HepG2 (cell line): Measurements from ENCODE around the gene TGFBI. TPM values are rescaled to one million over a fixed set of nuclear protein-coding genes. Genes with fewer than 3 reads are reported as not detected.

ENCODE experiments used
- PAX8 ChIP-seq: sonication (generic); formaldehyde crosslinking; IDR thresholded peaks from 2 replicates; pipeline ENCODE4 v1.8.0; 2022; ENCODE audit warnings: mild to moderate bottlenecking, missing genetic modification reagents, borderline replicate concordance
- RARG ChIP-seq: sonication (generic); formaldehyde crosslinking; IDR thresholded peaks from 2 replicates; pipeline ENCODE4 v1.4.0; 2020; ENCODE audit warnings: low read depth, mild to moderate bottlenecking, missing genetic modification reagents
- ZNF335 ChIP-seq: sonication (generic); formaldehyde crosslinking; IDR thresholded peaks from 2 replicates; pipeline ENCODE4 v1.4.0; 2020; ENCODE audit warnings: missing genetic modification reagents
- ZNF343 ChIP-seq: sonication (generic); formaldehyde crosslinking; IDR thresholded peaks from 2 replicates; pipeline ENCODE4 v1.4.0; 2020; ENCODE audit warnings: mild to moderate bottlenecking, missing genetic modification reagents
- ZNF430 ChIP-seq: sonication (generic); formaldehyde crosslinking; IDR thresholded peaks from 2 replicates; pipeline ENCODE4 v1.9.0; 2021; ENCODE audit warnings: mild to moderate bottlenecking, missing genetic modification reagents
- ZNF564 ChIP-seq: sonication (generic); formaldehyde crosslinking; IDR thresholded peaks from 2 replicates; pipeline ENCODE4 v1.8.1; 2023; ENCODE audit warnings: mild to moderate bottlenecking, missing genetic modification reagents
- ZNF614 ChIP-seq: IDR thresholded peaks from 2 replicates; pipeline ENCODE4 v1.6.1; 2018; ENCODE audit warnings: missing biosample characterization, missing genetic modification reagents, inconsistent platforms, borderline replicate concordance
- ZNF674 ChIP-seq: sonication (generic); formaldehyde crosslinking; IDR thresholded peaks from 2 replicates; pipeline ENCODE4 v1.5.0; 2020; ENCODE audit warnings: low read depth, mild to moderate bottlenecking, missing genetic modification reagents
- polyA plus RNA-seq, 8 experiments: library from polyadenylated mRNA; depleted of rRNA in 3 of 8; stranded (reverse) in 7 of 8; unstranded in 1 of 8; fragments of >200 nt; fragmentation: Illumina TruSeq in 4 of 8; extraction: Trizol in 4 of 8; gene quantifications; 2 replicates each; pipeline versions ENCODE4 v1.2.1 to v1.2.3, GENCODE V29; 2011 to 2016; ENCODE audit warnings: low read depth in 4 of 8, missing spikeins in 1 of 8, mixed read lengths in 1 of 8; ENCODE audit not compliant: insufficient read depth in 1 of 8
- total RNA-seq, 5 experiments: library from RNA; depleted of rRNA; stranded (reverse); fragments of >200 nt; fragmentation: Illumina TruSeq; extraction: Trizol; gene quantifications; 2 replicates each; pipeline ENCODE4 v1.2.3, GENCODE V29; 2016; ENCODE audit warnings: low read depth in 1 of 5
- TF ChIP-seq, protein P1 (sequence below): sonication (generic); formaldehyde crosslinking; IDR thresholded peaks from 2 replicates; pipeline ENCODE4; 2020; ENCODE audit warnings: missing genetic modification reagents, mild to moderate bottlenecking, borderline replicate concordance
- TF ChIP-seq, protein P2 (sequence below), 2 experiments: IDR thresholded peaks; 2 replicates each; pipeline ENCODE4 v1.6.1; 2011 to 2012; ENCODE audit warnings: low read length in 2 of 2, borderline replicate concordance in 1 of 2, low read depth in 1 of 2, mild to moderate bottlenecking in 1 of 2, moderate library complexity in 1 of 2
- TF ChIP-seq, protein P3 (sequence below), 2 experiments: fragments of 450-650 bp in 1 of 2; sonication (generic) in 1 of 2; formaldehyde crosslinking; IDR thresholded peaks; 2 replicates each; pipeline versions ENCODE4 v1.5.0 to v1.8.0; 2020 to 2022; ENCODE audit warnings: mild to moderate bottlenecking in 1 of 2, missing genetic modification reagents in 1 of 2
- TF ChIP-seq, protein P4 (sequence below): sonication (generic); formaldehyde crosslinking; IDR thresholded peaks from 2 replicates; pipeline ENCODE4 v1.4.0; 2020; ENCODE audit warnings: missing genetic modification reagents

Gene TGFBI
- total and polyA plus RNA-seq, 2 of the 13 experiments (the other 11 are each of a cell fraction or from before 2014, with no cell fraction given), result 275 to 457 TPM

DNA sequence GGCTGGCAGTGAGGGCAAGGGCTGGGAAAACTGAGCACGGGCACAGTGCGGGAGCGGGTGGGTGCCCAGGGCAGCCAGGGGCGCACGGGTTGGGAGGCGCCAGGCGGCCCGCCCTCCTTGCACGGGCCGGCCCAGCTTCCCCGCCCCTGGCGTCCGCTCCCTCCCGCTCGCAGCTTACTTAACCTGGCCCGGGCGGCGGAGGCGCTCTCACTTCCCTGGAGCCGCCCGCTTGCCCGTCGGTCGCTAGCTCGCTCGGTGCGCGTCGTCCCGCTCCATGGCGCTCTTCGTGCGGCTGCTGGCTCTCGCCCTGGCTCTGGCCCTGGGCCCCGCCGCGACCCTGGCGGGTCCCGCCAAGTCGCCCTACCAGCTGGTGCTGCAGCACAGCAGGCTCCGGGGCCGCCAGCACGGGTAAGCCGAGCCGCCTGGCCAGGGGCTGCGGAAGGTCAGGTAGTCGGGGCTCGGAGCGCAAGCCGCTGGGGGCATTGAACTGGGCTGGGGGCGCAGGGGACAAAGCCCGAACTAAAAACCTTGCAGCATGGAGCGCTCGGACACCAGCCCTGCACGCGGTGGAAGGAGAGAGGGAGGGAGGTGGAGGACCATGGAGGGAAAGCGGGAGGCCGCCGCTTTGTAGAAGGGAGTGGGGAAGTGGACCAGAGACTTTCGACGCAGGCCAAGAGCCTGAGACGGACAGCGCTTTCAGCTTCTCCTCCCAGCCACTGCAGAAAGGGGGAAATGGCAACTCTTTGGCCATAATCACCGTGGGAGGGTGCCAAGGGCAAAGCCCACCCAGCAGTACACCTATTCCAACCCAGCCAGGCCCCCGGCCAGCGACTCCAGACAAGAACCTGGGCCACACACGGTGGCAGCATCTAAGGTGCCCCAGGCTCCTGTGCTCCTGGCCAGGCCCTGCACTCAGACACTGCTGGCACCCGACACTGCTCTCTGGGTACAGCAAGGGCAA, at the start of gene TGFBI (continued):
- TF ChIP-seq, protein P1, sequence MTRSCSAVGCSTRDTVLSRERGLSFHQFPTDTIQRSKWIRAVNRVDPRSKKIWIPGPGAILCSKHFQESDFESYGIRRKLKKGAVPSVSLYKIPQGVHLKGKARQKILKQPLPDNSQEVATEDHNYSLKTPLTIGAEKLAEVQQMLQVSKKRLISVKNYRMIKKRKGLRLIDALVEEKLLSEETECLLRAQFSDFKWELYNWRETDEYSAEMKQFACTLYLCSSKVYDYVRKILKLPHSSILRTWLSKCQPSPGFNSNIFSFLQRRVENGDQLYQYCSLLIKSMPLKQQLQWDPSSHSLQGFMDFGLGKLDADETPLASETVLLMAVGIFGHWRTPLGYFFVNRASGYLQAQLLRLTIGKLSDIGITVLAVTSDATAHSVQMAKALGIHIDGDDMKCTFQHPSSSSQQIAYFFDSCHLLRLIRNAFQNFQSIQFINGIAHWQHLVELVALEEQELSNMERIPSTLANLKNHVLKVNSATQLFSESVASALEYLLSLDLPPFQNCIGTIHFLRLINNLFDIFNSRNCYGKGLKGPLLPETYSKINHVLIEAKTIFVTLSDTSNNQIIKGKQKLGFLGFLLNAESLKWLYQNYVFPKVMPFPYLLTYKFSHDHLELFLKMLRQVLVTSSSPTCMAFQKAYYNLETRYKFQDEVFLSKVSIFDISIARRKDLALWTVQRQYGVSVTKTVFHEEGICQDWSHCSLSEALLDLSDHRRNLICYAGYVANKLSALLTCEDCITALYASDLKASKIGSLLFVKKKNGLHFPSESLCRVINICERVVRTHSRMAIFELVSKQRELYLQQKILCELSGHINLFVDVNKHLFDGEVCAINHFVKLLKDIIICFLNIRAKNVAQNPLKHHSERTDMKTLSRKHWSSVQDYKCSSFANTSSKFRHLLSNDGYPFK, result 0 out of 2 replicates have a peak, but pooled peaks have one; percentile 29
- TF ChIP-seq, protein P2, sequence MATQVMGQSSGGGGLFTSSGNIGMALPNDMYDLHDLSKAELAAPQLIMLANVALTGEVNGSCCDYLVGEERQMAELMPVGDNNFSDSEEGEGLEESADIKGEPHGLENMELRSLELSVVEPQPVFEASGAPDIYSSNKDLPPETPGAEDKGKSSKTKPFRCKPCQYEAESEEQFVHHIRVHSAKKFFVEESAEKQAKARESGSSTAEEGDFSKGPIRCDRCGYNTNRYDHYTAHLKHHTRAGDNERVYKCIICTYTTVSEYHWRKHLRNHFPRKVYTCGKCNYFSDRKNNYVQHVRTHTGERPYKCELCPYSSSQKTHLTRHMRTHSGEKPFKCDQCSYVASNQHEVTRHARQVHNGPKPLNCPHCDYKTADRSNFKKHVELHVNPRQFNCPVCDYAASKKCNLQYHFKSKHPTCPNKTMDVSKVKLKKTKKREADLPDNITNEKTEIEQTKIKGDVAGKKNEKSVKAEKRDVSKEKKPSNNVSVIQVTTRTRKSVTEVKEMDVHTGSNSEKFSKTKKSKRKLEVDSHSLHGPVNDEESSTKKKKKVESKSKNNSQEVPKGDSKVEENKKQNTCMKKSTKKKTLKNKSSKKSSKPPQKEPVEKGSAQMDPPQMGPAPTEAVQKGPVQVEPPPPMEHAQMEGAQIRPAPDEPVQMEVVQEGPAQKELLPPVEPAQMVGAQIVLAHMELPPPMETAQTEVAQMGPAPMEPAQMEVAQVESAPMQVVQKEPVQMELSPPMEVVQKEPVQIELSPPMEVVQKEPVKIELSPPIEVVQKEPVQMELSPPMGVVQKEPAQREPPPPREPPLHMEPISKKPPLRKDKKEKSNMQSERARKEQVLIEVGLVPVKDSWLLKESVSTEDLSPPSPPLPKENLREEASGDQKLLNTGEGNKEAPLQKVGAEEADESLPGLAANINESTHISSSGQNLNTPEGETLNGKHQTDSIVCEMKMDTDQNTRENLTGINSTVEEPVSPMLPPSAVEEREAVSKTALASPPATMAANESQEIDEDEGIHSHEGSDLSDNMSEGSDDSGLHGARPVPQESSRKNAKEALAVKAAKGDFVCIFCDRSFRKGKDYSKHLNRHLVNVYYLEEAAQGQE (IDR thresholded peaks at IDR 0.05; ENCODE audit: borderline replicate concordance in 1 of 2, low read depth in 1 of 2, low read length in 2 of 2), result peak in 1 of 2 experiments; percentile 37; a peak in 1 of 4 replicates
- TF ChIP-seq ZNF674 (0 out of 2 replicates have a peak, but pooled peaks have one; percentile 49), ZNF564 (peak; percentile 81), ZNF335 (CRISPR knock-in tag) (no peak), ZNF343 (CRISPR knock-in tag) (peak; percentile 87; the same call in 1 of the 2 replicates), ZNF614 (CRISPR knock-in tag) (peak; percentile 75; the same call in 1 of the 2 replicates), RARG (CRISPR knock-in tag) (0 out of 2 replicates have a peak, but pooled peaks have one; percentile 64), PAX8 (CRISPR knock-in tag) (peak; percentile 93; the same call in 1 of the 2 replicates), ZNF430 (CRISPR knock-in tag) (peak; percentile 92)
- TF ChIP-seq, protein P3, sequence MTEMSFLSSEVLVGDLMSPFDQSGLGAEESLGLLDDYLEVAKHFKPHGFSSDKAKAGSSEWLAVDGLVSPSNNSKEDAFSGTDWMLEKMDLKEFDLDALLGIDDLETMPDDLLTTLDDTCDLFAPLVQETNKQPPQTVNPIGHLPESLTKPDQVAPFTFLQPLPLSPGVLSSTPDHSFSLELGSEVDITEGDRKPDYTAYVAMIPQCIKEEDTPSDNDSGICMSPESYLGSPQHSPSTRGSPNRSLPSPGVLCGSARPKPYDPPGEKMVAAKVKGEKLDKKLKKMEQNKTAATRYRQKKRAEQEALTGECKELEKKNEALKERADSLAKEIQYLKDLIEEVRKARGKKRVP (CRISPR knock-in tag; IDR thresholded peaks at IDR 0.05), result no peak
- TF ChIP-seq, protein P4, sequence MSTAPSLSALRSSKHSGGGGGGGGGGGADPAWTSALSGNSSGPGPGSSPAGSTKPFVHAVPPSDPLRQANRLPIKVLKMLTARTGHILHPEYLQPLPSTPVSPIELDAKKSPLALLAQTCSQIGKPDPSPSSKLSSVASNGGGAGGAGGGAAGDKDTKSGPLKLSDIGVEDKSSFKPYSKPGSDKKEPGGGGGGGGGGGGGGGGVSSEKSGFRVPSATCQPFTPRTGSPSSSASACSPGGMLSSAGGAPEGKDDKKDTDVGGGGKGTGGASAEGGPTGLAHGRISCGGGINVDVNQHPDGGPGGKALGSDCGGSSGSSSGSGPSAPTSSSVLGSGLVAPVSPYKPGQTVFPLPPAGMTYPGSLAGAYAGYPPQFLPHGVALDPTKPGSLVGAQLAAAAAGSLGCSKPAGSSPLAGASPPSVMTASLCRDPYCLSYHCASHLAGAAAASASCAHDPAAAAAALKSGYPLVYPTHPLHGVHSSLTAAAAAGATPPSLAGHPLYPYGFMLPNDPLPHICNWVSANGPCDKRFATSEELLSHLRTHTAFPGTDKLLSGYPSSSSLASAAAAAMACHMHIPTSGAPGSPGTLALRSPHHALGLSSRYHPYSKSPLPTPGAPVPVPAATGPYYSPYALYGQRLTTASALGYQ, result peak; percentile 53; the same call in 1 of the 2 replicates
